Measurements from ENCODE around the gene TMIGD1. TPM values are rescaled to one million over a fixed set of nuclear protein-coding genes. Genes with fewer than 3 reads are reported as not detected.
"Not testable (repeated sequence)": the region's sequence is repeated elsewhere in the genome, so short reads cannot be mapped to it uniquely, and the experiment has no call there.

Gene TMIGD1
- total and polyA plus RNA-seq, 5 donors: not detected

- H3K27ac ChIP-seq (ENCODE audit: low read length): peak overlapping the region; percentile 71
- no peaks in the 10 kb centered on the region for H3K9me3 ChIP-seq (ENCODE audit: control insufficient read depth, low read length)
- H3K4me1 ChIP-seq (ENCODE audit: control insufficient read depth, insufficient read depth, low read length): peaks cover 12% of the 10 kb centered on the region
- intact Hi-C loops (cut with DNase I): loop anchor here in 1 of 4 donors (5.0 kb wide), 1 partner anchor 34 kb away; the partner anchor contains the start of gene CPD
- no peak for DNase-seq
- H3K4me3 ChIP-seq (ENCODE audit: low read length): no peak overlapping the region
- 54% methylated on average over 4 of the region's 4 CpGs for WGBS
- no peak for ATAC-seq
- no peaks in the 10 kb centered on the region for H3K27me3 ChIP-seq (ENCODE audit: control insufficient read depth, insufficient read depth)
Observed at GRCh38 chr17:30343796-30344195, 9.9 kb upstream of the TMIGD1 start.

- peaks cover 12% of the 10 kb centered on the region for H3K4me1 ChIP-seq (ENCODE audit: control insufficient read depth, insufficient read depth, low read length)
- not testable (repeated sequence) for H3K27ac ChIP-seq (ENCODE audit: low read length); H3K9me3 ChIP-seq (ENCODE audit: control insufficient read depth, low read length); ATAC-seq; H3K27me3 ChIP-seq (ENCODE audit: control insufficient read depth, insufficient read depth); DNase-seq; H3K4me3 ChIP-seq (ENCODE audit: low read length)
- WGBS: 95% methylated on average over 3 of the region's 3 CpGs
- intact Hi-C loops (cut with DNase I): loop anchor here in 1 of 4 donors (5.0 kb wide), 1 partner anchor 34 kb away; the partner anchor contains the start of gene CPD
Observed at GRCh38 chr17:30343244-30343643, 9.4 kb upstream of the TMIGD1 start.

- Histone ChIP-seq H3K27me3 (ENCODE audit: control insufficient read depth, insufficient read depth) (no peaks in the 10 kb centered on the region), H3K27ac (ENCODE audit: low read length) (no peak overlapping the region), H3K9me3 (ENCODE audit: control insufficient read depth, low read length) (no peaks in the 10 kb centered on the region), H3K4me3 (ENCODE audit: low read length) (no peak overlapping the region), H3K4me1 (ENCODE audit: control insufficient read depth, insufficient read depth, low read length) (peaks cover 12% of the 10 kb centered on the region)
- ATAC-seq: no peak
- 81% methylated on average over 5 of the region's 5 CpGs for WGBS
- intact Hi-C loops (cut with DNase I): loop anchor here in 1 of 4 donors (5.0 kb wide), 1 partner anchor 36 kb away; the partner anchor contains the start of gene CPD
- DNase-seq: no peak
Observed at GRCh38 chr17:30341703-30342249, 7.9 kb upstream of the TMIGD1 start.

DNA sequence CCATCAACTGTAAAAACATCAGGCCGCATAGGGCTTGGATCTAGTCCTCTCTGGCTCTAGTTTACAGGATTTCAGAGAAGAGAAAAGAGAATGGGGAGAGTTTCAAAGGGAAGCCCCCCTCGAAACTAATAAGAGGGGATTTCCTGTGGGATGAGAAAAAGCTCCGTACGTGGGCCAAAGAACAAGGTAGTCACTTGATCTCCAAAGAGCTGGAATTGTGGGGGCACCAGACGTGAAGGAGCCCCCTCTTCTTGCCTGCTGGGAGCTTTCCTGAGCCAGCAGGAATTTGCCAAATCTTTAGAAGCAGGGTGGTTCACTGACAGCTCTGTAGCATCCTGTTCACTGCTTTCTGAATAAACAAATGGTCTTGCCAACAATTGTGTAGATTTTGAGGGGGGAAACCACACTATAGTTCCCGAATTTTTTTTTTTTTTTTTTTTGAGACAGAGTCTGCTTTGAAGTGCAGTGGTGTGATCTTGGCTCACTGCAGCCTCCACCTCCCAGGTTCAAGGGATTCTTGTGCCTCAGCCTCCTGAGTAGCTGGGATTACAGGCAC, 7.0 kb upstream of the TMIGD1 start:
- H3K4me3 ChIP-seq (ENCODE audit: low read length): no peak overlapping the region
- H3K9me3 ChIP-seq (ENCODE audit: control insufficient read depth, low read length): no peaks in the 10 kb centered on the region
- no peaks in the 10 kb centered on the region for H3K27me3 ChIP-seq (ENCODE audit: control insufficient read depth, insufficient read depth)
- WGBS: 34% methylated on average over 6 of the region's 6 CpGs
- H3K4me1 ChIP-seq (ENCODE audit: control insufficient read depth, insufficient read depth, low read length): peaks cover 11% of the 10 kb centered on the region
- peak; percentile 50 to 74 for ATAC-seq
- no peak for DNase-seq
- H3K27ac ChIP-seq (ENCODE audit: low read length): peak overlapping the region; percentile 87
- intact Hi-C loops (cut with DNase I): loop anchor here in 1 of 4 donors (5.0 kb wide), 1 partner anchor 36 kb away; the partner anchor contains the start of gene CPD

DNA sequence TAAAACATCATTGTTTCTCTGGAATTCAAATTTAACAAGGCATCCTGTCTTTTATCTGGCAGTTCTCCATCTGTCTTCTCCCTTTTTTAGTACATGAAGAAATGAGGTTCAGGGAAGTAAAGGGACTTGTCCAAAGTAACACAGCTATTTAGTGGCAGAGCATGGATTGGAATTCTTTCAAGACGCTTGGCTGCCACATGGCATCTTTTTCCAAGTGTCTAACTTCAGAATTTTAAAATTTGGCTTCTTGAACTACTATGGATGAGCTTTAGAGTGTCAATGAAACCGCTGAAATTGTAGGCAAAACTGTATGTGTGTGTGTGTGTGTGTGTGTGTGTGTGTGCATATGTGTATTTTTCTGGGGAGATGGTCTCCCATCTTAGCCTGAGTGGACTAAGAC, 5.2 kb upstream of the TMIGD1 start:
- H3K4me1 ChIP-seq (ENCODE audit: control insufficient read depth, insufficient read depth, low read length): peaks cover under 1% of the 10 kb centered on the region
- H3K27ac ChIP-seq (ENCODE audit: low read length): no peak overlapping the region
- H3K9me3 ChIP-seq (ENCODE audit: control insufficient read depth, low read length): no peaks in the 10 kb centered on the region
- ATAC-seq (no peak), DNase-seq (no peak)
- no peak overlapping the region for H3K4me3 ChIP-seq (ENCODE audit: low read length)
- intact Hi-C loops (cut with DNase I): loop anchor here in 1 of 4 donors (10.0 kb wide), 1 partner anchor 234 kb away; no protein-coding TSS in a partner anchor
- 85% methylated on average over 2 of the region's 2 CpGs for WGBS
- no peaks in the 10 kb centered on the region for H3K27me3 ChIP-seq (ENCODE audit: control insufficient read depth, insufficient read depth)

DNA sequence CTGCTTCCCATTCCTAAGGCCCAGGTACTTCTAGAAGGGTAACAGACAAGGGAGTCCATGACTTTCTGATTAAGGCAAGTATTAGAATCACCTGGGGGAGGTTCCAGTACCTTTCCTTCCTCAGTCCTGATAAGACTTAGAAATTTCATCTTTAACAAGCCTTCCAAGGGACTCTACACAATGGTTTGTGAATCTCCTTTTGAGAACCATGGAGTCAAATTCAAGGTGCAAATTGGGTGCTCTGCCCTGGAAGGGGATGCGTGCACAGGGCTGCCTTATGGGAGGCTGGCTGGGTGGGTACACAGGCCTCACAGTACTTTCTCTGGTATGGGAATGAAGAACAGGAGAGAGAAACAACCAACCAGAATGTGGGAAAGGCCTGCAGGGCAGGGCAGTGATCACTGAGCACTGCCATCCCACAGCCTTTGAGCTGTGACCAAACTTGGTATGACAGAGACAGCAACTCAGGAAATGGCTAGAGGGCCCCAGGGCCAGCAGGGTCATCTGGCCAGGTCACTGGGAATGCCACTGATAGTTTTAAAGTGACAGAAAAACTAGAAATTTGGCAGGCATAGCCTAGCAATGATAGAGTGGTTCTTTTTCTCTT, 3.6 kb upstream of the TMIGD1 start:
- no peaks in the 10 kb centered on the region for H3K27me3 ChIP-seq (ENCODE audit: control insufficient read depth, insufficient read depth)
- WGBS: 98% methylated on average over 1 of the region's 1 CpG
- ATAC-seq: no peak
- H3K4me3 ChIP-seq (ENCODE audit: low read length): no peak overlapping the region
- no peaks in the 10 kb centered on the region for H3K9me3 ChIP-seq (ENCODE audit: control insufficient read depth, low read length)
- H3K27ac ChIP-seq (ENCODE audit: low read length): no peak overlapping the region
- intact Hi-C loops (cut with DNase I): loop anchor here in 1 of 4 donors (10.0 kb wide), 1 partner anchor 233 kb away; no protein-coding TSS in a partner anchor
- no peaks in the 10 kb centered on the region for H3K4me1 ChIP-seq (ENCODE audit: control insufficient read depth, insufficient read depth, low read length)
- DNase-seq: no peak

DNA sequence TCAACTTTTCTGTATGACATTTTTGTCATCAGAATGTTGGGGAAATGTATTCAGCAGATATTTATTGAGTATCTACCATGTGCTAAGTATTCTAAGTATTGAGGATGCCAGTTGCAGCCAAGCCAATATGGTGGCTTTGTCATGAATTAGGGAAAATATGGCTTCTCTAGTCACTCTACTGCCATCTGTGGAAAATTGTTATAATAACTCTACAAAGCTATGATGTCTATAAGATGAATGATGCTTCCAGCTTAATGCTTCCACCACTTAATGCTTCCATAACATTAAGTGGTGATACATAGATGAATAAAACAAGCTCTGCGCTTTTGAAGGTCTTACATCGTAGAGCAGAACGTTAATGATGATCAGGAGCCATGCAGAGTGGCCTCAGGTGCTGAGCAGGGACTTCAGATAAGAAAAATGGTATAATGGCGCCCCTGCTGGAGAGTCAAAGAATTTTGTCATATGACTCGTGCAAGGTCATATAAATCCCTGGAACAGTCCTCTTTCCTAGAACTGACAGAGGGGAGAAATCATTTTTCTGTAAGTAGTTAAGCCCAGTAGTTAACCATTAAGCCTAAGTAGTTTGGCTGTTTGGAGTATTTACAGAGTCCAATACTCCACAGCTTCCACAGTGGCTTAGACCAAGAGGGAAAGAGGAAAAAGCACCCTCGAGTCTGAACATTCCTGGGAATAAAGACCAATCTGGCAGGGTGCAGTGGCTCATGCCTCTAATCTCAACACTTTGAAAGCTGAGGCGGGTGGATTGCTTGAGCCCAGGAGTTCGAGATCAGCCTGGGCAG, 2.7 kb upstream of the TMIGD1 start:
- no peaks in the 10 kb centered on the region for H3K4me1 ChIP-seq (ENCODE audit: control insufficient read depth, insufficient read depth, low read length)
- H3K27ac ChIP-seq (ENCODE audit: low read length): no peak overlapping the region
- H3K9me3 ChIP-seq (ENCODE audit: control insufficient read depth, low read length): no peaks in the 10 kb centered on the region
- no peaks in the 10 kb centered on the region for H3K27me3 ChIP-seq (ENCODE audit: control insufficient read depth, insufficient read depth)
- WGBS: 56% methylated on average over 8 of the region's 8 CpGs
- intact Hi-C loops (cut with DNase I): loop anchor here in 1 of 4 donors (10.0 kb wide), 1 partner anchor 232 kb away; no protein-coding TSS in a partner anchor
- DNase-seq: no peak
- H3K4me3 ChIP-seq (ENCODE audit: low read length): no peak overlapping the region
- ATAC-seq: no peak

DNA sequence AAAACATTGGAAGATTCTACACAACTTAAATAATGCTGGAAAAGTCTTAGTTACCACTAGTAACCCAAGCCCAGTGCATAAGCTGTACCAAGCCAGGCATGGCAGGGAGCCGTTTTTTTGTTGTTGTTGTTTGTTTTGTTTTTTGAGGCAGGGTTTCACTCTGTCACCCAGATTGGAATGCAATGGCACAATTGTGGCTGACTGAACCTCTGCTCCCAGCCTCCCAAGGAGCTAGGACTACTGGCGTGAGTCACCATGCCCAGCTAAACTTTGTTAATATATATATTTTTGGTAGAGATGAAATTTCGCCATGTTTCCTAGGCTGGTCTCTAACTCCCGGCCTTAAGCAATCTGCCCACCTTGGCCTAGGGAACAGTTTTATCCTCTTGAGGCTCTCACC, 564 bp upstream of the TMIGD1 start:
- H3K4me3 ChIP-seq (ENCODE audit: low read length): no peak overlapping the region
- 91% methylated on average over 4 of the region's 4 CpGs for WGBS
- H3K27ac ChIP-seq (ENCODE audit: low read length): no peak overlapping the region
- no peak for DNase-seq
- no peaks in the 10 kb centered on the region for H3K27me3 ChIP-seq (ENCODE audit: control insufficient read depth, insufficient read depth)
- no peak for ATAC-seq
- H3K9me3 ChIP-seq (ENCODE audit: control insufficient read depth, low read length): no peaks in the 10 kb centered on the region
- H3K4me1 ChIP-seq (ENCODE audit: control insufficient read depth, insufficient read depth, low read length): no peaks in the 10 kb centered on the region
- intact Hi-C loops (cut with DNase I): loop anchor here in 1 of 4 donors (10.0 kb wide), 1 partner anchor 230 kb away; no protein-coding TSS in a partner anchor

DNA sequence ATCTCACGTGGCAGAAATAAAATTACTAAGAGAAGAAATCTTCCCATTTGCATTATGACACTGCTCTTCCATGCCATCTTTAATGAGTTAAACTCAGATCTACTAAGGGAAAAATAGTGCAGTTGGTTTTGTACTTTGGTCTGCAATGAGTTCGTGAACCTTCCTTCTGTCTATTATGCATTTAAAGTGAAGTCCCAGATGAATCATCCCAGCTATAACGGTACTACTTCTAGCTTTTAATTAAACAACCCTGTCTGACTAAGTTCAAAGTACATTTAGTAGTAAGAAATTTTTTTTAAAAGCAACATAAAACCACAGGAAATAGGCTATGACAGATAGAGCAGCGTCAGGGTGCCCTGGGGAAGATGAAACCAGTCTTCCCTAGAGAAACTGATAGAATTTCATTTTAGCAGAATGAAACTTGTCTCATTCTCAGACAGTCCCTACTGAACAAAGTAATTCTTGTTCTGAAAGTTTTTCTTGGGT, 1.8 kb downstream of the TMIGD1 start:
- no peaks in the 10 kb centered on the region for H3K27me3 ChIP-seq (ENCODE audit: control insufficient read depth, insufficient read depth)
- H3K4me1 ChIP-seq (ENCODE audit: control insufficient read depth, insufficient read depth, low read length): no peaks in the 10 kb centered on the region
- ATAC-seq (no peak), DNase-seq (no peak)
- intact Hi-C loops (cut with DNase I): loop anchor here in 1 of 4 donors (10.0 kb wide), 1 partner anchor 227 kb away; no protein-coding TSS in a partner anchor
- no peak overlapping the region for H3K4me3 ChIP-seq (ENCODE audit: low read length)
- WGBS: 50% methylated on average over 4 of the region's 4 CpGs
- H3K9me3 ChIP-seq (ENCODE audit: control insufficient read depth, low read length): no peaks in the 10 kb centered on the region
- no peak overlapping the region for H3K27ac ChIP-seq (ENCODE audit: low read length)

- intact Hi-C loops (cut with DNase I): no loop called here
- ATAC-seq: no peak
- Histone ChIP-seq H3K4me1 (ENCODE audit: control insufficient read depth, insufficient read depth, low read length) (no peaks in the 10 kb centered on the region), H3K27me3 (ENCODE audit: control insufficient read depth, insufficient read depth) (no peaks in the 10 kb centered on the region), H3K9me3 (ENCODE audit: control insufficient read depth, low read length) (no peaks in the 10 kb centered on the region), H3K27ac (ENCODE audit: low read length) (no peak overlapping the region), H3K4me3 (ENCODE audit: low read length) (no peak overlapping the region)
- 33% methylated on average over 1 of the region's 1 CpG for WGBS
- DNase-seq: no peak
Observed at GRCh38 chr17:30326809-30327208, 7.0 kb downstream of the TMIGD1 start.

Measured in right cardiac atrium (tissue), 5 donors.